DND-41 (cell line): Measurements from ENCODE around the gene MED29.
"Not testable (repeated sequence)": the region's sequence is repeated elsewhere in the genome, so short reads cannot be mapped to it uniquely, and the experiment has no call there.

Source experiments
- ATAC-seq: fragments of 200-7000 bp; cut with Tn5 transposase; 3 replicates; pipeline ENCODE4 v1.9.1; 2021; ENCODE audit warnings: low read depth; ENCODE audit not compliant: insufficient read depth
- DNase-seq: peaks from one replicate; pipeline ENCODE4 v3.0.0-alpha.2; 2020
- H2AFZ ChIP-seq: 2 replicates; pipeline ENCODE4 v1.6.0; 2012; ENCODE audit warnings: low read depth, low read length
- H3K27ac ChIP-seq: 2 replicates; pipeline ENCODE4 v1.5.1; 2012; ENCODE audit warnings: low read length, inconsistent platforms
- H3K27me3 ChIP-seq: fragments of 200-600 bp; sonication (generic); 2 replicates; pipeline ENCODE4 v1.6.0; 2012; ENCODE audit warnings: low read length, mild to moderate bottlenecking, inconsistent platforms; ENCODE audit not compliant: insufficient read depth, poor library complexity
- H3K36me3 ChIP-seq: 2 replicates; pipeline ENCODE4 v1.5.1; 2012; ENCODE audit warnings: low read length, inconsistent platforms; ENCODE audit not compliant: insufficient read depth
- H3K4me1 ChIP-seq: 2 replicates; pipeline ENCODE4 v1.5.1; 2012; ENCODE audit warnings: mild to moderate bottlenecking, low read length; ENCODE audit not compliant: insufficient read depth
- H3K4me2 ChIP-seq: 2 replicates; pipeline ENCODE4 v1.6.0; 2012; ENCODE audit warnings: mild to moderate bottlenecking, moderate library complexity, low read length, inconsistent platforms; ENCODE audit not compliant: insufficient read depth
- H3K4me3 ChIP-seq, 2 experiments: fragments of 200-600 bp in 1 of 2; shearing (Covaris generic) in 1 of 2; 2 replicates each; pipeline ENCODE4 v1.5.1; 2012 to 2016; ENCODE audit warnings: inconsistent platforms in 2 of 2, low read length in 2 of 2, mild to moderate bottlenecking in 2 of 2, low read depth in 1 of 2, moderate library complexity in 1 of 2
- H3K79me2 ChIP-seq: 2 replicates; pipeline ENCODE4 v1.6.0; 2012; ENCODE audit warnings: low read length, inconsistent platforms; ENCODE audit not compliant: insufficient read depth
- H3K9ac ChIP-seq: 2 replicates; pipeline ENCODE4 v1.6.0; 2012; ENCODE audit warnings: low read depth, mild to moderate bottlenecking, inconsistent platforms, low read length, moderate library complexity
- H3K9me3 ChIP-seq: 2 replicates; pipeline ENCODE4 v1.5.1; 2012; ENCODE audit warnings: low read length, moderate library complexity, mild to moderate bottlenecking, inconsistent platforms; ENCODE audit not compliant: insufficient read depth, severe bottlenecking
- H4K20me1 ChIP-seq: 2 replicates; pipeline ENCODE4 v1.6.0; 2012; ENCODE audit warnings: low read length; ENCODE audit not compliant: insufficient read depth
- EZH2 ChIP-seq: IDR thresholded peaks from 3 replicates; pipeline ENCODE4 v1.6.1; 2012; ENCODE audit warnings: borderline replicate concordance, low read depth, mild to moderate bottlenecking, moderate library complexity, low read length, inconsistent platforms; ENCODE audit not compliant: severe bottlenecking
- TF ChIP-seq, protein P1 (sequence below): IDR thresholded peaks from 2 replicates; pipeline ENCODE4 v1.5.1; 2012; ENCODE audit warnings: borderline replicate concordance, low read length, moderate library complexity, mild to moderate bottlenecking; ENCODE audit not compliant: poor library complexity, severe bottlenecking; ENCODE audit errors: extremely low read depth

MED29 gene

DNA sequence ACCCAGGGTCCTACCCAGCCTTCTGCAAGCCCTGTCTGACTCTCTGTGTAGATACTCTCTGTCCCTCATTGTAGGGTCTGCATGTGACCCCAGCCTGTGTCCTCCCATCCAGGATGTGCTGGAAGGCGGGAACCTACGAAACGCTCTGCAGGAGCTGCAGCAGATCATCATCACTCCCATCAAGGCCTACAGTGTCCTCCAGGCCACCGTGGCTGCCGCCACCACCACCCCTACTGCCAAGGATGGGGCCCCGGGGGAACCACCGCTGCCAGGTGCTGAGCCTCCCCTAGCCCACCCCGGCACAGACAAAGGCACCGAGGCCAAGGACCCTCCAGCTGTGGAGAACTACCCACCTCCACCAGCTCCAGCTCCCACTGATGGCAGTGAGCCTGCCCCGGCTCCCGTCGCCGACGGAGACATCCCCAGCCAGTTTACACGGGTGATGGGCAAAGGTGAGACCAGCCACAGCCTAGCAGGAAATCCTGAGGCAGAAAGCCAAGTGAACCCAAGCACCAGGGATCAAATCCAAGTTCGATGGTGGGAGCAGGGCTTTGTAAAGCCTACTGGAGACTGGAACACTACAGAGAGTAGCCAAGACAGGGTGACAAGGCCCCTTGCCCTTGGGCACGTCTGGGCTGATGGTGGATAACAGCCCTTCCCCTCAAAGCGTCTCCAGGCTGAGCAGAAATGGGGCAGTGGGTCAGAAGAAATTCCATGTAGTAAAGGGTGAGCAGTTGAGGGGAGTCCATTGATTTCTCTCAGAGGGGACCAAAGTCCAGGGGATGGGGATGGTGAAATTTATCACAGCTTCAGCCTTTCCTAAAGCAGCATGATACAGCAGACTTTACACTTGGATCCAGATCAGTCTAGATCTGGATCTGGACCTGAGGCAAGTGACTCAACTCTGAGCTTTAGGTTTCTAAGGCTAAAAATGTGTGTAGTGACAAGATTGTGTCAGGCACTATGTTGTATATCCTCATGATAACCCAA, 13.5 kb upstream of the MED29 start:
- no peaks in the 10 kb centered on the region for H3K27me3 ChIP-seq
- no peak overlapping the region for H3K4me2 ChIP-seq
- ATAC-seq (no peak), DNase-seq (no peak)
- peaks cover 4% of the 10 kb centered on the region; the same call in 1 of the 2 replicates for H4K20me1 ChIP-seq
- H3K9ac ChIP-seq, result no peak overlapping the region
- no peak overlapping the region for H3K4me3 ChIP-seq
- H3K79me2 ChIP-seq, result no peaks in the 10 kb centered on the region
- no peak overlapping the region for H2AFZ ChIP-seq
- peaks cover 94% of the 10 kb centered on the region for H3K36me3 ChIP-seq
- H3K4me1 ChIP-seq, result no peaks in the 10 kb centered on the region
- H3K27ac ChIP-seq, result no peak overlapping the region
- no peaks in the 10 kb centered on the region for H3K9me3 ChIP-seq
- no peak for TF ChIP-seq EZH2
- TF ChIP-seq, protein P1, sequence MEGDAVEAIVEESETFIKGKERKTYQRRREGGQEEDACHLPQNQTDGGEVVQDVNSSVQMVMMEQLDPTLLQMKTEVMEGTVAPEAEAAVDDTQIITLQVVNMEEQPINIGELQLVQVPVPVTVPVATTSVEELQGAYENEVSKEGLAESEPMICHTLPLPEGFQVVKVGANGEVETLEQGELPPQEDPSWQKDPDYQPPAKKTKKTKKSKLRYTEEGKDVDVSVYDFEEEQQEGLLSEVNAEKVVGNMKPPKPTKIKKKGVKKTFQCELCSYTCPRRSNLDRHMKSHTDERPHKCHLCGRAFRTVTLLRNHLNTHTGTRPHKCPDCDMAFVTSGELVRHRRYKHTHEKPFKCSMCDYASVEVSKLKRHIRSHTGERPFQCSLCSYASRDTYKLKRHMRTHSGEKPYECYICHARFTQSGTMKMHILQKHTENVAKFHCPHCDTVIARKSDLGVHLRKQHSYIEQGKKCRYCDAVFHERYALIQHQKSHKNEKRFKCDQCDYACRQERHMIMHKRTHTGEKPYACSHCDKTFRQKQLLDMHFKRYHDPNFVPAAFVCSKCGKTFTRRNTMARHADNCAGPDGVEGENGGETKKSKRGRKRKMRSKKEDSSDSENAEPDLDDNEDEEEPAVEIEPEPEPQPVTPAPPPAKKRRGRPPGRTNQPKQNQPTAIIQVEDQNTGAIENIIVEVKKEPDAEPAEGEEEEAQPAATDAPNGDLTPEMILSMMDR, result no peak

DNA sequence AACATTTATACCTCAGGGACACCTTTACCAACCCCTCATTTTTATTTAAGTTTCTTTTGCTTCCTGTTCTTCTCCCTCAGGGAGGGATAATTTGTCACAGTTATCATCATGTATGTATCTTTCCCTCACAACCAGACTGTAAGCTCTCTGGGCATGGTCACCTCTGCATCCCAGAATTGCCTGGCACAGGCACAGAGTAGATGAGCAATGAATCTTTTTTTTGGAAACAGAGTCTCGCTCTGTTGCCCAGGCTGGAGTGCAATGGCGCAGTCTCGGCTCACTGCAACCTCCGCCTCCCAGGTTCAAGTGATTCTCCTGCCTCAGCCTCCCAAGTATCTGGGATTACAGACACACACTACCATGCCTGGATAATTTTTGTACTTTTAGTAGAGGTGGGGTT, 11.8 kb upstream of the MED29 start:
- not testable (repeated sequence) for H3K4me1 ChIP-seq, H3K79me2 ChIP-seq, H2AFZ ChIP-seq, H3K9ac ChIP-seq, H3K4me2 ChIP-seq, DNase-seq, H3K9me3 ChIP-seq, ATAC-seq, H3K4me3 ChIP-seq, H4K20me1 ChIP-seq, H3K27me3 ChIP-seq, H3K27ac ChIP-seq
- peaks cover 96% of the 10 kb centered on the region for H3K36me3 ChIP-seq

DNA sequence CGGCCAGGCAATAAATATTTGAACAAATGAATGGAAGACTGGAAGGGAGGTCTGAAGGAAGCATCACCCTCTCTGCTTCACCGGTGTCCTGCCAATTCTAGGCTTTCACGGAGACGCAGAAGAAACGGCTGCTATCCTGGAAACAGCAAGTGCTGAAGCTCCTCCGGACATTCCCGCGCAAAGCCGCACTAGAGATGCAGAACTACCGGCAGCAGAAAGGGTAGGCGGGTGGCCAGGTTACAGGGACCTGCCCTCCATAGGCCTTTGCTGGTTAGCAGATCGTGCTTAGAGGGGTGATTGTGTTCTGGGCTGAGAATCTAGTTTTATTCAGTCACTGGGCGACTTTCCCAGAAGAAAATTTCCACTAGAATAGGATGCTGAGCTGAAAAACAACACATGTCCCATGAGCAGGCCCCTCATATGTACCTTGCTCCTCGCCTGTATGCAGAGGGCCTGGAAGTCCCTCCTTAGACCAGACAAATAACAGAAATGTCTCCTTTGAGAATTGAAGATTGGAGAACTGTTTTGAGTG, 11.2 kb upstream of the MED29 start:
- Histone ChIP-seq H3K4me1 (no peaks in the 10 kb centered on the region), H3K27ac (no peak overlapping the region), H3K4me3 (no peak overlapping the region), H2AFZ (no peak overlapping the region), H3K4me2 (no peak overlapping the region), H3K27me3 (no peaks in the 10 kb centered on the region), H4K20me1 (peaks cover 5% of the 10 kb centered on the region; the same call in 1 of the 2 replicates), H3K9ac (no peak overlapping the region), H3K36me3 (peaks cover 97% of the 10 kb centered on the region), H3K9me3 (no peaks in the 10 kb centered on the region), H3K79me2 (no peaks in the 10 kb centered on the region)
- ATAC-seq (no peak), DNase-seq (no peak)
- TF ChIP-seq, protein P1, result no peak
- TF ChIP-seq EZH2, result no peak
